Measurements from ENCODE around the gene ERFE.

DNA sequence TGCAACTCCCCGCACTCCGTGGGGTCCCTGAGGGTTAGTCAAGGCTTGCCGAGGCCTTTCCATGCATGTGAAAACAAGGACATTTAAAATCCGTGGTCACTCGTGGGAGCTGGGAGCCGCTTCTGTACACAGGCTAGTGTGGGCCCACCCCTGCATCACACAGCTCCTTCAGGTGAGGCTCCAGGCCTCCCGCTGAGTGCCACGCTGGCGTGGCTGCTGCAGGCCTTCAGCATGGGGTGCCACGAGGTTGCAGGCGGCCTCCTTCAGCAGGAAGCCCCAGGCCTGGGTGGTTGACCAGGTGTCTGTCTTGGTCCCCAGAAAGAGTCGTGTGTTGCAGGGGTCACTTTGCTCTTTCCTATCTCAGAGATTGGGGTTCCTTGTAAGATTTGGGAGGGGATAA is 13.7 kb upstream of the ERFE start:
- TF ChIP-seq, protein P1, sequence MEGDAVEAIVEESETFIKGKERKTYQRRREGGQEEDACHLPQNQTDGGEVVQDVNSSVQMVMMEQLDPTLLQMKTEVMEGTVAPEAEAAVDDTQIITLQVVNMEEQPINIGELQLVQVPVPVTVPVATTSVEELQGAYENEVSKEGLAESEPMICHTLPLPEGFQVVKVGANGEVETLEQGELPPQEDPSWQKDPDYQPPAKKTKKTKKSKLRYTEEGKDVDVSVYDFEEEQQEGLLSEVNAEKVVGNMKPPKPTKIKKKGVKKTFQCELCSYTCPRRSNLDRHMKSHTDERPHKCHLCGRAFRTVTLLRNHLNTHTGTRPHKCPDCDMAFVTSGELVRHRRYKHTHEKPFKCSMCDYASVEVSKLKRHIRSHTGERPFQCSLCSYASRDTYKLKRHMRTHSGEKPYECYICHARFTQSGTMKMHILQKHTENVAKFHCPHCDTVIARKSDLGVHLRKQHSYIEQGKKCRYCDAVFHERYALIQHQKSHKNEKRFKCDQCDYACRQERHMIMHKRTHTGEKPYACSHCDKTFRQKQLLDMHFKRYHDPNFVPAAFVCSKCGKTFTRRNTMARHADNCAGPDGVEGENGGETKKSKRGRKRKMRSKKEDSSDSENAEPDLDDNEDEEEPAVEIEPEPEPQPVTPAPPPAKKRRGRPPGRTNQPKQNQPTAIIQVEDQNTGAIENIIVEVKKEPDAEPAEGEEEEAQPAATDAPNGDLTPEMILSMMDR (IDR thresholded peaks at IDR 0.05) = no peak
- TF ChIP-seq POLR2A (IDR thresholded peaks at IDR 0.05) = no peak

Data from adrenal gland (tissue), 5 donors.